WTC11 (cell line): Measurements from ENCODE around the gene SALL1. TPM values are rescaled to one million over a fixed set of nuclear protein-coding genes. Genes with fewer than 3 reads are reported as not detected.

Source experiments
- ATAC-seq: fragments of 200-7000 bp; cut with Tn5 transposase; 2 replicates; pipeline ENCODE4 v1.10.0; 2021; ENCODE audit warnings: mild to moderate bottlenecking, moderate library complexity
- CTCF ChIA-PET: fragments of 300-600 bp; sonication (Branson Sonifier 250); formaldehyde crosslinking; loops from one replicate; lab custom pipeline; 2021; ENCODE audit warnings: antibody characterized with exemption; lab: Charles Lee
- POLR2A ChIA-PET: fragments of 350-600 bp; sonication (Branson Sonifier 250); formaldehyde crosslinking; loops from one replicate; lab custom pipeline; 2021; ENCODE audit warnings: antibody characterized with exemption; lab: Charles Lee
- DNase-seq: peaks from one replicate; pipeline ENCODE4 v3.0.0; 2021; ENCODE audit warnings: low spot score
- H3K27ac Mint-ChIP-seq: 2 replicates; pipeline ENCODE4 v1.8.0; 2021; ENCODE audit warnings: mixed read lengths
- H3K27me3 Mint-ChIP-seq: 2 replicates; pipeline ENCODE4 v1.8.0; 2021; ENCODE audit warnings: low read depth, mild to moderate bottlenecking, moderate library complexity, mixed read lengths
- H3K36me3 Mint-ChIP-seq: 2 replicates; pipeline ENCODE4 v1.8.0; 2021; ENCODE audit warnings: mixed read lengths
- H3K4me1 Mint-ChIP-seq: 2 replicates; pipeline ENCODE4 v1.8.0; 2022; ENCODE audit warnings: mixed read lengths
- H3K4me3 Mint-ChIP-seq: 2 replicates; pipeline ENCODE4 v1.8.0; 2021; ENCODE audit warnings: mild to moderate bottlenecking, moderate library complexity, mixed read lengths
- H3K9me3 Mint-ChIP-seq: 2 replicates; pipeline ENCODE4 v1.8.0; 2021; ENCODE audit warnings: mixed read lengths
- AR ChIP-seq: fragments of 250-450 bp; sonication (Bioruptor Pico); IDR thresholded peaks from 2 replicates; pipeline ENCODE4 v1.9.0; 2021; ENCODE audit warnings: mild to moderate bottlenecking
- CREB1 ChIP-seq: sonication (generic); formaldehyde crosslinking; IDR thresholded peaks from 2 replicates; pipeline ENCODE4 v1.8.0; 2023; ENCODE audit warnings: mild to moderate bottlenecking, missing genetic modification reagents
- IRF2 ChIP-seq: sonication (generic); formaldehyde crosslinking; IDR thresholded peaks from 2 replicates; pipeline ENCODE4 v1.8.0; 2022; ENCODE audit warnings: low read depth, missing genetic modification reagents, borderline replicate concordance
- MYBL2 ChIP-seq: sonication (generic); formaldehyde crosslinking; IDR thresholded peaks from 2 replicates; pipeline ENCODE4 v1.8.1; 2023; ENCODE audit warnings: mild to moderate bottlenecking, moderate library complexity, missing genetic modification reagents
- NFE2L1 ChIP-seq: sonication (generic); formaldehyde crosslinking; IDR thresholded peaks from 2 replicates; pipeline ENCODE4 v1.8.1; 2023; ENCODE audit warnings: missing genetic modification reagents
- NR1H2 ChIP-seq: sonication (generic); formaldehyde crosslinking; IDR thresholded peaks from 2 replicates; pipeline ENCODE4 v1.9.0; 2021; ENCODE audit warnings: mild to moderate bottlenecking, moderate library complexity, missing genetic modification reagents
- RELA ChIP-seq: sonication (generic); formaldehyde crosslinking; IDR thresholded peaks from 2 replicates; pipeline ENCODE4 v1.8.1; 2022; ENCODE audit warnings: missing genetic modification reagents, mild to moderate bottlenecking, borderline replicate concordance
- SMAD4 ChIP-seq: sonication (generic); formaldehyde crosslinking; IDR thresholded peaks from 2 replicates; pipeline ENCODE4 v1.8.0; 2022; ENCODE audit warnings: mild to moderate bottlenecking, missing genetic modification reagents
- TEAD1 ChIP-seq: sonication (generic); formaldehyde crosslinking; IDR thresholded peaks from 2 replicates; pipeline ENCODE4 v1.8.0; 2022; ENCODE audit warnings: mild to moderate bottlenecking, missing genetic modification reagents
- USF2 ChIP-seq: sonication (generic); formaldehyde crosslinking; IDR thresholded peaks from 2 replicates; pipeline ENCODE4 v1.8.1; 2023; ENCODE audit warnings: mild to moderate bottlenecking, missing genetic modification reagents, moderate library complexity
- ZBTB43 ChIP-seq: sonication (generic); formaldehyde crosslinking; IDR thresholded peaks from 2 replicates; pipeline ENCODE4 v1.8.1; 2023; ENCODE audit warnings: mild to moderate bottlenecking, missing genetic modification reagents
- ZMAT4 ChIP-seq: fragments of 250-450 bp; sonication (Bioruptor Pico); IDR thresholded peaks from 2 replicates; pipeline ENCODE4 v1.9.0; 2021; ENCODE audit warnings: mild to moderate bottlenecking
- ZNF121 ChIP-seq: sonication (generic); formaldehyde crosslinking; IDR thresholded peaks from 2 replicates; pipeline ENCODE4 v1.8.0; 2023; ENCODE audit warnings: missing genetic modification reagents
- ZNF232 ChIP-seq: sonication (generic); formaldehyde crosslinking; IDR thresholded peaks from 2 replicates; pipeline ENCODE4 v1.8.0; 2022; ENCODE audit warnings: mild to moderate bottlenecking, missing genetic modification reagents
- ZNF281 ChIP-seq: sonication (generic); formaldehyde crosslinking; IDR thresholded peaks from 2 replicates; pipeline ENCODE4 v1.8.0; 2023; ENCODE audit warnings: mild to moderate bottlenecking, missing genetic modification reagents
- ZNF396 ChIP-seq: fragments of 250-450 bp; sonication (Bioruptor Pico); IDR thresholded peaks from 2 replicates; pipeline ENCODE4 v1.8.0; 2021; ENCODE audit warnings: mild to moderate bottlenecking, moderate library complexity, borderline replicate concordance
- ZNF425 ChIP-seq: fragments of 250-450 bp; sonication (Bioruptor Pico); conservative IDR thresholded peaks from 2 replicates; pipeline ENCODE4 v1.9.0; 2021; ENCODE audit warnings: mild to moderate bottlenecking
- ZNF512 ChIP-seq: sonication (generic); formaldehyde crosslinking; IDR thresholded peaks from 2 replicates; pipeline ENCODE4 v1.8.1; 2022; ENCODE audit warnings: missing genetic modification reagents, borderline replicate concordance
- total RNA-seq: library from RNA; stranded (reverse); gene quantifications from 3 replicates; pipeline ENCODE4 v1.2.3, GENCODE V29; 2021

Gene SALL1
- total RNA-seq, 1 experiment from 2014 or later: 63.9 TPM

- H3K9me3 Mint-ChIP-seq: no peaks in the 10 kb centered on the region
- H3K36me3 Mint-ChIP-seq: peaks cover 20% of the 10 kb centered on the region
- ATAC-seq (no peak), DNase-seq (no peak)
- TF ChIP-seq ZNF232 (CRISPR knock-in tag) (no peak), RELA (CRISPR knock-in tag) (no peak), ZNF396 (CRISPR knock-in tag) (no peak), ZNF281 (CRISPR knock-in tag) (no peak), ZNF512 (CRISPR knock-in tag) (no peak), NFE2L1 (no peak), SMAD4 (CRISPR knock-in tag) (no peak), ZNF121 (CRISPR knock-in tag) (no peak), CREB1 (CRISPR knock-in tag) (no peak), ZBTB43 (CRISPR knock-in tag) (no peak), TEAD1 (CRISPR knock-in tag) (no peak), AR (no peak), NR1H2 (CRISPR knock-in tag) (no peak), MYBL2 (CRISPR knock-in tag) (no peak), USF2 (CRISPR knock-in tag) (no peak), ZMAT4 (CRISPR knock-in tag) (no peak), IRF2 (CRISPR knock-in tag) (no peak), ZNF425 (CRISPR knock-in tag) (no peak)
- peak overlapping the region; percentile 30; the same call in 1 of the 2 replicates for H3K27ac Mint-ChIP-seq
- ChIA-PET POLR2A (no interaction called here), CTCF (interaction anchor here (0.9 to 1.1 kb wide), 2 partner anchors 19 to 213 kb away, joined by 3 read pairs; no protein-coding TSS in a partner anchor)
- H3K4me3 Mint-ChIP-seq: peak overlapping the region; percentile 31
- peaks cover 68% of the 10 kb centered on the region for H3K4me1 Mint-ChIP-seq
- no peaks in the 10 kb centered on the region for H3K27me3 Mint-ChIP-seq
Measured at GRCh38 chr16:51146256-51146924, 4.7 kb downstream of the SALL1 start.
